Activated T-cell treated with anti-CD3 and anti-CD28 coated beads for 48 hours (primary cell): Measurements from ENCODE around the gene LRP1.

Source experiments
- DNase-seq: peaks from one replicate; pipeline ENCODE4 v3.0.0-alpha.2; 2020; ENCODE audit warnings: low read depth

LRP1 gene

DNA sequence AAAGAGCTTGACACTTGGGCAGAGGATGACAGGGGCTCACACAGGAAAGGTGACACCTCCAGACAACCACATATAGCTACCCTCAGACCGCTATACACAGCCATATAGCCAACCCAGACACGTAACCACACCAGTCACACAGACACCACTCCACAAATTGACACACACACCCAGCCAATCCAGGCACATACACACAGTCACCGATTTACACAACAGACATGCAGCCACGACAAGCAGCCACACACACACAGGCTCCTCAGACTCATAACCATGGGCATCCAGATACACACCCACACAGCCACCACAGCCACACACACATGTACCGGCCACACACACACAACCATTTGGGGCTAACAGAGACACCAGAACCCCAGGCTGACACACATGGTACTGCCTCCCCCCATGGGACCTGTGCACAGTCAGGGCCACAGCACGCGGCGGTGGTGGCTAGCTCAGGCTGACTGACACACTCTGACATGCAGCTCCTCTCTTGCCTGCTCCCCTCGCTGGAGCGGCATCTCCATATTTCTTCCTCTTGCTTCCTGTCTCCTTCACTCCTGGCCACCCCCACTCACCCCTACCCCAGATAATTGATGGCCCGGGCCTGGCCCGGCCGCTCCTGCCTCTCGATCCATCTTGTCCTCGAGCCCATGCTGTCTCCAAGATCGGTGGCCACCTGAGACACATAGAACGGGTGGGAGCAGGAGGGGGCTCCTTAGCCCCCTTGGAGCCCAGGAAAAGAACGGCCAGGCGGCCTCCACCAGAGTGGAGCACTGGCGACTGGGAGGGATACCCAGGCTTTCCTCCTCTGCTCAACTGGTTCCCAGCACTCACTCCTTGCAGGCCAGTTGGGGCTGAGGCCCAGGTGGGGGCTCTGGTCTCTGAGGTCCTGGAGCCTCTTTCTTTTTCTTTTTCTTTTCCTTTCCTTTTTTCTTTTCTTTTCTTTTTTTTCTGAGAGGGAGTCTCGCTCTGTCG lies 95.2 kb downstream of the LRP1 start:
- DNase-seq: no peak

- DNase-seq: no peak
Measured at GRCh38 chr12:57224278-57224972, 96.1 kb downstream of the LRP1 start.

DNA sequence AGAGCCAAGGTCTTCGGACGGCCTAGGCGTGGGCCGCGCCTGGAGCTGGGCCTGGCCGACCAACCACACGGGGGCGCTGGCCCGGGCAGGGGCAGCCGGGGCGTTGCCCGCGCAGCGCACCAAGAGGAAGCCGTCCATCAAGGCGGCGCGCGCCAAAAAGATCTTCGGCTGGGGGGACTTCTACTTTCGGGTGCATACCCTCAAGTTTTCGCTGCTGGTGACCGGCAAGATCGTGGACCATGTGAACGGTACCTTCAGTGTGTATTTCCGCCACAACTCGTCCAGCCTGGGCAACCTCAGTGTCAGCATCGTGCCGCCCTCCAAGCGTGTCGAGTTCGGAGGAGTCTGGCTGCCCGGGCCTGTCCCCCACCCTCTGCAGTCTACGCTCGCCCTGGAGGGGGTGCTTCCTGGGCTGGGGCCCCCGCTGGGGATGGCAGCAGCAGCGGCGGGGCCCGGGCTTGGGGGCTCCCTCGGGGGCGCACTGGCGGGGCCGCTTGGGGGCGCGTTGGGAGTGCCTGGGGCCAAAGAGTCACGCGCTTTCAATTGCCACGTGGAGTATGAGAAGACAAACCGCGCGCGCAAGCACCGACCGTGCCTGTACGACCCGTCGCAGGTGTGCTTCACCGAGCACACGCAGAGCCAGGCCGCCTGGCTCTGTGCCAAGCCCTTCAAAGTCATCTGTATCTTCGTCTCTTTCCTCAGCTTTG lies 96.8 kb downstream of the LRP1 start:
- DNase-seq: peak; percentile 66

DNA sequence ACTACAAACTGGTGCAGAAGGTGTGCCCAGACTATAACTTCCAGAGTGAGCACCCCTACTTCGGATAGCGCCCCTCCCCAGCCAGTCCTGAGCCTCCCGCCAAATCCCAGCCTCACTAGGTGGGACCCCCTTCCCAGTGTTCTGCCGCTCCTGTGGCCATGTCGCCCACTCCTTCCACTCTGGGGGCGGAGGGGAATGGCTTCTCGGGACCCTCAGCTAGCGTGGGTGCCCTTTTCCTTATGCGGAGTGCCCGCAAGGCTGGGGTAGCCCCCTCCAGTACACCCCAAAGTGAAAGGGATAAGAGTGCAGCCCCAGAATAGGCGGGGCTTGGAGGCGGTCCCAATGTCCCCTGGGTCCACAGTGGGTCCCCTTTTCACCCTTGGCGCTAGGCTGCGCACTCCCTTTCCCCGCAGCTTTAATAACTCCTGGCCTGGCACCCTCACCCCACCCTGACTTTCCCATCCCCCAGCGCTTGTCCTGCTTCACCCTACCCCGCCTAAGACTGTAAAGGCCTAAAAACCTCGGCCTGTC lies 97.5 kb downstream of the LRP1 start:
- no peak for DNase-seq

DNA sequence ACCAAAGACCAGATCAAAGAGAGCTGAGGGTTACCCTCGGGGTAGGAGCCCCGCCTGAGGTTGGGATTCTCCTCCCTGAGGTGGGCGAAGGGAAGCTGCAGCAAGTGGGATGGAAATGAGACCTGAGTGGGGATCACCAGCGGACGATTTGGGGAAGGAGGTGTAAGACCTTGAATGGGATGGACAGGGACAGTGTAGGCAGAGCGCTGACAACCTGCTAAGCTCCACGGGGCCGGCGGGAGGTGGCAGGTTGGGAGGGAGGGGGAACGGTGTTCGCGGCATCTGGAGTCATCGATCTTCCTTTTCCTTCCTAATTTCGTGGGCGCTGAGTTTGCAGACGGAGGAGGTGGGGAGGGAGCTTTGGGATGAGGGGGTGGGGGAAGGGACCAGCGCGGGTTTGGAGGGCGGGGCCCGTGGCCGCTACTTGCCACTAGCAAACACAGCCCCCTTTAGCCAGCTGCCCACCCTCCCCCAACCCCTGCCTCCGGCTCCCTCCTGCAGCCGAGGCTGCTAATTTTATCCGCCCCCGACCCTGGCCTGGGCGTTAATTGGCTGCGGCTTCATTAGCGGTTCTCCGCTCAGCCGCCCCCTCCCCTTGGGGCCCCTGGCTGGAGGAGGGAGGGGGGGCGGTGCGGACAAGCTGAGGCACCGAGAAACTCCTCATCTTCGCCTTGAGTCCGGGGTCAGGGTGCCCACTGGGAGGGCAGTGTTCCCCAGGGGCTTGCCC lies 98.5 kb downstream of the LRP1 start:
- no peak for DNase-seq

DNA sequence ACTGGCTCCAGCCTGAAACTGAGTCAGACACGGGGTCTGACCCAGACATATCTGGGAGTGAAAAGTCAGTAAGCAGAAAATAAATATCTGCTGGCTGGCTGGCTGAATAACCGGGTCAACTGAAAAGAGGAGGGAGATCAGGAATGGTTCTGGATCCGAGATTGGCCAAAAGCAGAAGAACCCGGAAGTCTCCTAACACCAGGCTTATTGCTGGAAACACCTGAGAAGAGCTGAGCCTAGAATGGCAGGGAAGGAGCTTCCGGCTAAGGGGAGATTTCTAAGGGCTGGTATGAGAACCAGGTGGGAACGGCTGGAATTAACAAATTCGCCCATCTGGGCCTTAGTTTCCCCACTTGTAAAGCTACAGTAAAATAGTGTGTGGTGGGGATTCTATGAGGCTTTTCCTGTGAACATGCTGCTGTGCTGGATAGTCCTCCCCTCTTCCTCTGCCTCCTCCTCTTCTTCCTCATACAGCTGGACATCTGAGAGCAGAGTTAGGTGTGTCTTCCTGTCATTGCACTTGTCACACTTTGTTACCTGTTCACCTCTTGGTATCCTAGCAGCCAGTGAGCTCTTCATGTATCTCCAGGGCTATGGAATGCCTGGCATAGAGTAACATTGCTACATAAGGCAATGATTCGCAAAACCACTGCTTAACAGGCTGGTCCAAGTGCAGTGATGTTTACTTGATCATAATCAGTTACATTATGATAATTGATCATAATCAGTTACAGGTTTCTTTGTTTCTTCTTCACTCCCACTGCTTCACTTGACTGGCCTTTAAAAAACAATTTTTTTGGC lies 99.2 kb downstream of the LRP1 start:
- DNase-seq: no peak

GRCh38 chr12:57229046-57229633 lies 100.9 kb downstream of the LRP1 start:
- no peak for DNase-seq

- DNase-seq: peak; percentile 90
Measured at GRCh38 chr12:57229634-57230380, 101.5 kb downstream of the LRP1 start, which contains the start of gene SHMT2. SHMT2 (plus strand) TSS chr12:57229711; CDS start chr12:57229779, 68 bp downstream.

- no peak for DNase-seq
Measured at GRCh38 chr12:57230381-57231155, 102.3 kb downstream of the LRP1 start.

- DNase-seq: no peak
Measured at GRCh38 chr12:57231276-57232021, 103.2 kb downstream of the LRP1 start.

DNA sequence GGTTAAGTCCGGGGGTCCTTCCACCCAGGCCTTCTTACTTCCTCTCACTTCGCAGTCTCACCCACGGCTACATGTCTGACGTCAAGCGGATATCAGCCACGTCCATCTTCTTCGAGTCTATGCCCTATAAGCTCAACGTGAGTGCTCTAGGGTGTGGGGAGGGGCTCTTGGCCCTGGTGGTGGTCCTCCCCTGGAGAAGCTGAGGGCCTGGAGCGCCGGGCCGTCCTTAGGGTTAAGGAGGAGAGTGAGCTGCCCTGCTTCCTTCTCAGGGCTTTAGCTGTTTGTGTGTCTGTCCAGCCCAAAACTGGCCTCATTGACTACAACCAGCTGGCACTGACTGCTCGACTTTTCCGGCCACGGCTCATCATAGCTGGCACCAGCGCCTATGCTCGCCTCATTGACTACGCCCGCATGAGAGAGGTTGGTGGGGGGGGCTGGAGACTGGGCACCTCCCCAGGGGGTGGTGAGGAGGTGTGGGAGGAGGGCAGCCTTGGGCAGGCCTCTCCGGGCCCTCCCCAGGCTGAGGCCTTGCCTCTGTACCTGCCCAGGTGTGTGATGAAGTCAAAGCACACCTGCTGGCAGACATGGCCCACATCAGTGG lies 104.0 kb downstream of the LRP1 start:
- no peak for DNase-seq

GRCh38 chr12:57233357-57234232 lies 105.3 kb downstream of the LRP1 start:
- no peak for DNase-seq

- DNase-seq: no peak
Measured at GRCh38 chr12:57234233-57234570, 105.9 kb downstream of the LRP1 start.

DNA sequence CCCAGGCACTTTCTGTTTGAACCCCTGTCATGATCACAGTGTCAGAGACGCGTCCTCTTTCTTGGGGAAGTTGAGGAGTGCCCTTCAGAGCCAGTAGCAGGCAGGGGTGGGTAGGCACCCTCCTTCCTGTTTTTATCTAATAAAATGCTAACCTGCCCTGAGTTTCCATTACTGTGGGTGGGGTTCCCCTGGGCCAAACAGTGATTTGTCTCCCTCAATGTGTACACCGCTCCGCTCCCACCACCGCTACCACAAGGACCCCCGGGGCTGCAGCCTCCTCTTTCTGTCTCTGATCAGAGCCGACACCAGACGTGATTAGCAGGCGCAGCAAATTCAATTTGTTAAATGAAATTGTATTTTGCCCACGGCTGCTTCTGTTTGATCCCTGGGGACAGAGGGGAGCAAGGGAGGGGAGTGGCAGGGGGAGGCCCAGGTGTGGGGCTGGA lies 106.3 kb downstream of the LRP1 start:
- no peak for DNase-seq

GRCh38 chr12:57235017-57235727 lies 106.9 kb downstream of the LRP1 start:
- DNase-seq: no peak

DNA sequence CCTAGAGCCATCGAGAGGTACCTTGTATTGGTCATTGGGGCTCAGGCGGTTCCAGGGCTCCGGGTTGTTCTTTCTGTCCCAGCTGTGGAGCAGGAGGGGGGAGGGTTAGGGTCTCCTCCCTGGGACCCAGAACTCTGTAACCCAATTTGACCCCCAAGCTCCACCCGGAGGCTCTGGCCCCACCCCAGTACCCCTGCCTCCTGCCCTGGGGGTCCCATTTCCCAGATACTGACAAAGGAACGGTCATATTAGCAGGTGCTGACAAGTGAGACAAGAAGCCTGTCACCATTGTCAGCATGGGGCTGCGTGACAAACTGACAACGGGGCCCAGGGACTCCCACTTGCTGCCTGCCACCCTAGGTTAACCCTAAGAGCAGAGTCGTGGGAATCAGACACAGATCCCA lies 107.4 kb downstream of the LRP1 start:
- DNase-seq: no peak
